A549 (cell line): ENCODE data around the gene PCDH15. TPM values are rescaled to one million over a fixed set of nuclear protein-coding genes. Genes with fewer than 3 reads are reported as not detected.

ENCODE experiments used
- ATAC-seq, 2 experiments: fragments of 200-7000 bp in 1 of 2; fragments of >200 bp in 1 of 2; cut with Nextera tagmentation in 1 of 2; cut with Tn5 transposase in 1 of 2; 3 replicates each; pipeline versions ENCODE4 v1.8.0 to v1.9.1; 2018 to 2020; ENCODE audit warnings: mild to moderate bottlenecking in 1 of 2, moderate library complexity in 1 of 2
- CTCF ChIA-PET: fragments of 300-600 bp; sonication (Branson Sonifier 250); formaldehyde crosslinking; extraction: SDS; loops from one replicate; lab custom pipeline; 2021; ENCODE audit warnings: antibody characterized with exemption, inconsistent platforms; lab: Yijun Ruan, JAX
- POLR2A ChIA-PET: fragments of 350-600 bp; formaldehyde crosslinking; extraction: SDS; loops from one replicate; lab custom pipeline; 2021; ENCODE audit warnings: antibody characterized with exemption, inconsistent platforms; lab: Yijun Ruan, JAX
- DNase-seq, 2 experiments: peaks; one replicate each; pipeline versions ENCODE4 v3.0.0 to v3.0.0-alpha.2; 2011 to 2016; ENCODE audit warnings: low read depth in 1 of 2, low spot score in 1 of 2
- FAIRE-seq: peaks from 2 replicates; lab custom pipeline; 2011; peaks lifted over from hg19 to GRCh38; lab: Jason Lieb, UNC
- H3K27ac ChIP-seq, 2 experiments: fragments of >200 bp; sonication (Bioruptor Twin); formaldehyde crosslinking; 3 replicates each; pipeline ENCODE4 v1.5.1; 2016 to 2017
- H3K4me1 ChIP-seq: fragments of >200 bp; sonication (Bioruptor Twin); formaldehyde crosslinking; 3 replicates; pipeline ENCODE4 v1.6.1; 2016
- H3K4me2 ChIP-seq: fragments of >200 bp; sonication (Bioruptor Twin); formaldehyde crosslinking; 3 replicates; pipeline ENCODE4 v1.6.1; 2016
- H3K4me3 ChIP-seq: fragments of >200 bp; sonication (Bioruptor Twin); formaldehyde crosslinking; 3 replicates; pipeline ENCODE4 v1.5.1; 2016
- H3K9me3 ChIP-seq: fragments of >200 bp; sonication (Bioruptor Twin); formaldehyde crosslinking; 3 replicates; pipeline ENCODE4 v1.6.1; 2016
- BHLHE40 ChIP-seq: IDR thresholded peaks from 2 replicates; pipeline ENCODE4 v1.6.1; 2012; ENCODE audit warnings: low read depth, low read length, inconsistent platforms
- CHD4 ChIP-seq: fragments of 200-600 bp; sonication (generic); IDR thresholded peaks from 2 replicates; pipeline ENCODE4 v1.6.1; 2016; ENCODE audit warnings: antibody characterized with exemption, mild to moderate bottlenecking, borderline replicate concordance
- EHMT2 ChIP-seq: fragments of 200-600 bp; sonication (generic); IDR thresholded peaks from 2 replicates; pipeline ENCODE4 v1.6.1; 2016; ENCODE audit warnings: antibody characterized with exemption, low read depth, mild to moderate bottlenecking, moderate library complexity
- FOSB ChIP-seq: fragments of 250-450 bp; sonication (Bioruptor Pico); IDR thresholded peaks from 2 replicates; pipeline ENCODE4 v1.5.0; 2020; ENCODE audit warnings: mild to moderate bottlenecking, moderate library complexity
- FOSL2 ChIP-seq, 2 experiments: fragments of 450-650 bp in 1 of 2; fragments of >200 bp in 1 of 2; sonication (Bioruptor Twin) in 1 of 2; formaldehyde crosslinking; IDR thresholded peaks; 2 replicates each; pipeline versions ENCODE4 v1.5.0 to v1.6.1; 2016 to 2020; ENCODE audit warnings: mild to moderate bottlenecking in 1 of 2, moderate library complexity in 1 of 2
- FOXS1 ChIP-seq: fragments of 250-450 bp; sonication (Bioruptor Pico); IDR thresholded peaks from 2 replicates; pipeline ENCODE4 v1.5.0; 2020; ENCODE audit warnings: mild to moderate bottlenecking, moderate library complexity
- HDAC2 ChIP-seq: fragments of 200-600 bp; sonication (generic); IDR thresholded peaks from 2 replicates; pipeline ENCODE4 v1.6.1; 2016
- HEYL ChIP-seq: fragments of 250-450 bp; sonication (Bioruptor Pico); IDR thresholded peaks from 2 replicates; pipeline ENCODE4 v1.8.0; 2021; ENCODE audit warnings: mild to moderate bottlenecking, moderate library complexity
- HOXA7 ChIP-seq: fragments of 250-450 bp; sonication (Bioruptor Pico); IDR thresholded peaks from 2 replicates; pipeline ENCODE4 v1.5.0; 2020; ENCODE audit warnings: mild to moderate bottlenecking, moderate library complexity
- JUN ChIP-seq, 2 experiments: fragments of >200 bp; sonication (Bioruptor Twin); formaldehyde crosslinking; IDR thresholded peaks; 2 replicates in 1 of 2; 3 replicates in 1 of 2; pipeline ENCODE4 v1.6.1; 2016 to 2017
- JUNB ChIP-seq: fragments of >200 bp; sonication (Bioruptor Twin); formaldehyde crosslinking; IDR thresholded peaks from 2 replicates; pipeline ENCODE4 v1.6.1; 2016
- KDM1A ChIP-seq: fragments of 200-600 bp; sonication (generic); IDR thresholded peaks from 2 replicates; pipeline ENCODE4 v1.6.1; 2016; ENCODE audit warnings: low read depth, mild to moderate bottlenecking
- KDM5A ChIP-seq: fragments of 200-600 bp; sonication (generic); IDR thresholded peaks from 2 replicates; pipeline ENCODE4 v1.6.1; 2016; ENCODE audit warnings: antibody characterized with exemption, mild to moderate bottlenecking
- MAFK ChIP-seq: fragments of 450-650 bp; IDR thresholded peaks from 2 replicates; pipeline ENCODE4 v1.6.1; 2014; ENCODE audit not compliant: partially characterized antibody
- MYC ChIP-seq: IDR thresholded peaks from 2 replicates; pipeline ENCODE4 v1.6.1; 2012; ENCODE audit warnings: mild to moderate bottlenecking, inconsistent platforms, low read length, improper control_type of control experiment, borderline replicate concordance
- NPAS2 ChIP-seq: fragments of 250-450 bp; sonication (Bioruptor Pico); IDR thresholded peaks from 2 replicates; pipeline ENCODE4 v1.8.0; 2022; ENCODE audit warnings: mild to moderate bottlenecking, moderate library complexity, borderline replicate concordance
- PHF8 ChIP-seq: fragments of 200-600 bp; sonication (generic); IDR thresholded peaks from 2 replicates; pipeline ENCODE4 v1.6.1; 2016; ENCODE audit warnings: low read depth, mild to moderate bottlenecking, antibody characterized with exemption, moderate library complexity, borderline replicate concordance
- POLR2A ChIP-seq: IDR thresholded peaks from 2 replicates; pipeline ENCODE4 v1.6.1; 2012; ENCODE audit warnings: mild to moderate bottlenecking, low read length
- RAD21 ChIP-seq, 2 experiments: fragments of >200 bp in 1 of 2; sonication (Bioruptor Twin) in 1 of 2; formaldehyde crosslinking in 1 of 2; IDR thresholded peaks in 1 of 2; conservative IDR thresholded peaks in 1 of 2; 2 replicates in 1 of 2; 3 replicates in 1 of 2; pipeline ENCODE4 v1.6.1; 2012 to 2018; ENCODE audit warnings: inconsistent platforms in 1 of 2
- TFCP2L1 ChIP-seq: fragments of 250-450 bp; sonication (Bioruptor Pico); IDR thresholded peaks from 2 replicates; pipeline ENCODE4 v1.5.0; 2021; ENCODE audit warnings: mild to moderate bottlenecking
- TP53 ChIP-seq: fragments of 250-450 bp; sonication (Bioruptor Pico); IDR thresholded peaks from 2 replicates; pipeline ENCODE4 v1.5.0; 2021; ENCODE audit warnings: mild to moderate bottlenecking, moderate library complexity
- USF2 ChIP-seq: fragments of 450-650 bp; IDR thresholded peaks from 2 replicates; pipeline ENCODE4 v1.6.1; 2014; ENCODE audit warnings: antibody characterized with exemption
- ZFP36 ChIP-seq: fragments of 450-650 bp; IDR thresholded peaks from 2 replicates; pipeline ENCODE4 v1.6.1; 2014; ENCODE audit warnings: borderline replicate concordance; ENCODE audit not compliant: partially characterized antibody
- ZNF302 ChIP-seq: fragments of 250-450 bp; sonication (Bioruptor Pico); IDR thresholded peaks from 2 replicates; pipeline ENCODE4 v1.9.0; 2021; ENCODE audit warnings: inconsistent platforms, mild to moderate bottlenecking, moderate library complexity
- WGBS: methylation state at CpG from one replicate; pipeline ENCODE4 v1.1.6; 2017; ENCODE audit errors: missing lambda C conversion rate; 5-methylcytosine and 5-hydroxymethylcytosine counted together
- polyA plus RNA-seq, 4 experiments: library from polyadenylated mRNA; depleted of rRNA in 3 of 4; stranded (reverse); fragments of >200 nt; fragmentation: RNase III in 1 of 4; extraction: RNeasy Plus Mini Kit Qiagen cat#74134 plus additional on column Dnase treatment in 1 of 4; gene quantifications; 2 replicates in 3 of 4; 3 replicates in 1 of 4; pipeline ENCODE4 v1.2.3, GENCODE V29; 2011 to 2017
- TF ChIP-seq, protein P1 (sequence below): fragments of >200 bp; sonication (Bioruptor Twin); formaldehyde crosslinking; IDR thresholded peaks from 3 replicates; pipeline ENCODE4 v1.6.1; 2016
- TF ChIP-seq, protein P2 (sequence below): fragments of 150-350 bp; IDR thresholded peaks from 2 replicates; pipeline ENCODE4 v1.6.1; 2014; ENCODE audit warnings: low read depth, mild to moderate bottlenecking, low read length

Gene PCDH15
- polyA plus RNA-seq, 2 of the 4 experiments (the other 2 are of a cell fraction): 0.03 TPM; not detected in 1

DNA sequence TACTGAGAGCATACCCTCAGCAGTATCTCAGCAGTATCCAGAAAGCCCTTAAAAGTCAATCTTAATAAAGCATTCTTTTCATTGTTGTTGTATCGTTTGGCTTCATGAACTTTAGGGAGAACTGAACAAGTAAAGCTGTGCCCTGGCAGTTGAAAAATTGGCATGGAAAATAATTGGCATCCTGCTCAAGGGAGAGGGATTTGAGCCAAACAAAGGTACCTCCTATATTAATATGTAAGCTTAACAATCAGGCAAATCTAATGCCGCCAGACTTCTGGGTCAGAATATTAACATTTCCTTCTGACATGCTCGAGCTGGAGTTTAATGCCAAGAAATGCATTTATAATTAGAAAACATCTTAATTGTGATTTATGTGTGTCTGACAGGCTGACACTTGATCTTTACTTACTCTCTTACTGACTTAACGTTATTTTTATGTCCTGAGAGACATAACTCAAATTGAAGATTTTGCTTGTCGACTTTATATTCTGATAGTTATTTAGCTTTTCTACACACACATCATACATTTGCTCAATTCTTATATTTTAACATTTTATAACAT lies 42.1 kb upstream of the PCDH15 start:
- no peaks in the 10 kb centered on the region for H3K4me1 ChIP-seq
- no peak overlapping the region for H3K4me3 ChIP-seq
- no peak overlapping the region for H3K27ac ChIP-seq
- no peak for FAIRE-seq
- H3K4me2 ChIP-seq: no peak overlapping the region
- no peak for TF ChIP-seq MYC
- no peak for TF ChIP-seq JUNB
- no peak for TF ChIP-seq EHMT2
- no peak for TF ChIP-seq NPAS2 (CRISPR knock-in tag)
- TF ChIP-seq JUN (IDR thresholded peaks at IDR 0.05): no peak
- no peak for TF ChIP-seq CHD4
- TF ChIP-seq HOXA7 (CRISPR knock-in tag): no peak
- no peak for TF ChIP-seq FOSB
- TF ChIP-seq HEYL (CRISPR knock-in tag): no peak
- TF ChIP-seq KDM5A: no peak
- TF ChIP-seq, protein P1, sequence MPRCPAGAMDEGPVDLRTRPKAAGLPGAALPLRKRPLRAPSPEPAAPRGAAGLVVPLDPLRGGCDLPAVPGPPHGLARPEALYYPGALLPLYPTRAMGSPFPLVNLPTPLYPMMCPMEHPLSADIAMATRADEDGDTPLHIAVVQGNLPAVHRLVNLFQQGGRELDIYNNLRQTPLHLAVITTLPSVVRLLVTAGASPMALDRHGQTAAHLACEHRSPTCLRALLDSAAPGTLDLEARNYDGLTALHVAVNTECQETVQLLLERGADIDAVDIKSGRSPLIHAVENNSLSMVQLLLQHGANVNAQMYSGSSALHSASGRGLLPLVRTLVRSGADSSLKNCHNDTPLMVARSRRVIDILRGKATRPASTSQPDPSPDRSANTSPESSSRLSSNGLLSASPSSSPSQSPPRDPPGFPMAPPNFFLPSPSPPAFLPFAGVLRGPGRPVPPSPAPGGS: no peak
- TF ChIP-seq TP53 (CRISPR knock-in tag): no peak
- no peak for TF ChIP-seq BHLHE40
- no peak for TF ChIP-seq FOSL2 (IDR thresholded peaks at IDR 0.05)
- no peak for TF ChIP-seq FOSL2 (CRISPR knock-in tag; IDR thresholded peaks at IDR 0.05)
- no peak for TF ChIP-seq ZNF302 (CRISPR knock-in tag)
- TF ChIP-seq POLR2A: no peak
- ChIA-PET POLR2A (no interaction called here), CTCF (no interaction called here)
- no peak for ATAC-seq
- H3K9me3 ChIP-seq: no peaks in the 10 kb centered on the region; the same call in 1 of the 3 replicates
- DNase-seq: no peak
- 8% methylated on average over 5 of the region's 5 CpGs for WGBS

- CTCF ChIA-PET: no interaction called here
- H3K9me3 ChIP-seq: 0 out of 3 replicates have a peak, but pooled peaks cover 2% of the 10 kb centered on the region
- ATAC-seq (no peak), DNase-seq (no peak), FAIRE-seq (no peak)
- H3K27ac ChIP-seq: no peak overlapping the region
- TF ChIP-seq, protein P2, sequence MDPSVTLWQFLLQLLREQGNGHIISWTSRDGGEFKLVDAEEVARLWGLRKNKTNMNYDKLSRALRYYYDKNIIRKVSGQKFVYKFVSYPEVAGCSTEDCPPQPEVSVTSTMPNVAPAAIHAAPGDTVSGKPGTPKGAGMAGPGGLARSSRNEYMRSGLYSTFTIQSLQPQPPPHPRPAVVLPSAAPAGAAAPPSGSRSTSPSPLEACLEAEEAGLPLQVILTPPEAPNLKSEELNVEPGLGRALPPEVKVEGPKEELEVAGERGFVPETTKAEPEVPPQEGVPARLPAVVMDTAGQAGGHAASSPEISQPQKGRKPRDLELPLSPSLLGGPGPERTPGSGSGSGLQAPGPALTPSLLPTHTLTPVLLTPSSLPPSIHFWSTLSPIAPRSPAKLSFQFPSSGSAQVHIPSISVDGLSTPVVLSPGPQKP: no peak
- peak; percentile 76 for TF ChIP-seq MAFK
- POLR2A ChIA-PET: no interaction called here
- no peaks in the 10 kb centered on the region for H3K4me1 ChIP-seq
- WGBS: 12% methylated on average over 5 of the region's 5 CpGs
- H3K4me2 ChIP-seq: no peak overlapping the region
- H3K4me3 ChIP-seq: no peak overlapping the region
These were observed 36.4 kb upstream of the PCDH15 start for GRCh38 chr10:54837479-54837878.

GRCh38 chr10:54833029-54833428 lies 32.0 kb upstream of the PCDH15 start:
- CTCF ChIA-PET: no interaction called here
- FAIRE-seq (no peak), DNase-seq (no peak), ATAC-seq (no peak)
- no peak for TF ChIP-seq TFCP2L1 (CRISPR knock-in tag)
- TF ChIP-seq KDM1A: no peak
- no peak for TF ChIP-seq PHF8
- no peak for TF ChIP-seq FOXS1 (CRISPR knock-in tag)
- TF ChIP-seq HDAC2: no peak
- no peak for TF ChIP-seq ZFP36
- no peak for TF ChIP-seq JUNB
- no peak for TF ChIP-seq HOXA7 (CRISPR knock-in tag)
- no peak for TF ChIP-seq CHD4
- no peak for TF ChIP-seq RAD21 (conservative IDR thresholded peaks at IDR 0.05 in 1 of 2, IDR thresholded peaks at IDR 0.05 in 1 of 2)
- no peak for TF ChIP-seq USF2
- WGBS: 6% methylated on average over 2 of the region's 2 CpGs
- Histone ChIP-seq H3K9me3 (0 out of 3 replicates have a peak, but pooled peaks cover 2% of the 10 kb centered on the region), H3K4me3 (no peak overlapping the region), H3K4me2 (no peak overlapping the region), H3K4me1 (no peaks in the 10 kb centered on the region), H3K27ac (no peak overlapping the region)
- POLR2A ChIA-PET: no interaction called here
